Activated T-cell treated with anti-CD3 and anti-CD28 coated beads, Interleukin-2, amount 50 U/mL, for 72 hours (primary cell): ENCODE results near the gene KDM3B. TPM values are rescaled to one million over a fixed set of nuclear protein-coding genes. Genes with fewer than 3 reads are reported as not detected.

Experiments
- ATAC-seq, 2 donors: fragments of 150-1000 bp; cut with Tn5 transposase; replicated peaks in 1 of 2; 2 replicates each; pipeline ENCODE4 v1.10.0; 2021; ENCODE audit warnings: moderate library complexity in 2 of 2, mild to moderate bottlenecking in 1 of 2
- DNase-seq, 2 donors: peaks; one replicate each; pipeline ENCODE4 v3.0.0; 2021 to 2022; ENCODE audit warnings: mixed read lengths in 1 of 2
- H3K27ac Mint-ChIP-seq: one replicate; pipeline ENCODE4 v1.8.0; 2022; ENCODE audit warnings: mild to moderate bottlenecking, moderate library complexity, mixed read lengths
- H3K27me3 Mint-ChIP-seq: one replicate; pipeline ENCODE4 v1.8.0; 2022; ENCODE audit warnings: low read depth, mixed read lengths
- H3K36me3 Mint-ChIP-seq, 2 donors: one replicate each; pipeline ENCODE4 v1.8.0; 2022; ENCODE audit warnings: mixed read lengths in 2 of 2, mild to moderate bottlenecking in 1 of 2; ENCODE audit not compliant: insufficient read depth in 2 of 2
- H3K4me1 Mint-ChIP-seq: one replicate; pipeline ENCODE4 v1.8.0; 2022; ENCODE audit warnings: low read depth, mixed read lengths
- H3K4me3 Mint-ChIP-seq, 2 donors: one replicate each; pipeline ENCODE4 v1.8.0; 2022; ENCODE audit warnings: mild to moderate bottlenecking in 2 of 2, mixed read lengths in 2 of 2, moderate library complexity in 2 of 2
- H3K9me3 Mint-ChIP-seq, 2 donors: one replicate each; pipeline ENCODE4 v1.8.0; 2022; ENCODE audit warnings: mixed read lengths in 2 of 2
- total RNA-seq, 2 donors: library from RNA; stranded (reverse); gene quantifications; one replicate each; pipeline ENCODE4 v1.2.3, GENCODE V29; 2022

Gene KDM3B
- total RNA-seq, 2 donors from 2014 or later, result 59.5 to 67.2 TPM

GRCh38 chr5:138464008-138464387 is 111.5 kb downstream of the KDM3B start:
- Mint-ChIP-seq H3K4me3 (peak overlapping the region; percentile 91 to 94), H3K27me3 (no peaks in the 10 kb centered on the region), H3K36me3 (peaks cover 14 to 20% of the 10 kb centered on the region in 2 donors), H3K27ac (peak overlapping the region; percentile 90), H3K4me1 (peaks cover 54% of the 10 kb centered on the region), H3K9me3 (no peaks in the 10 kb centered on the region)
- DNase-seq, result peak; percentile 95 to 97
- ATAC-seq, result peak; percentile 53 to 56

DNA sequence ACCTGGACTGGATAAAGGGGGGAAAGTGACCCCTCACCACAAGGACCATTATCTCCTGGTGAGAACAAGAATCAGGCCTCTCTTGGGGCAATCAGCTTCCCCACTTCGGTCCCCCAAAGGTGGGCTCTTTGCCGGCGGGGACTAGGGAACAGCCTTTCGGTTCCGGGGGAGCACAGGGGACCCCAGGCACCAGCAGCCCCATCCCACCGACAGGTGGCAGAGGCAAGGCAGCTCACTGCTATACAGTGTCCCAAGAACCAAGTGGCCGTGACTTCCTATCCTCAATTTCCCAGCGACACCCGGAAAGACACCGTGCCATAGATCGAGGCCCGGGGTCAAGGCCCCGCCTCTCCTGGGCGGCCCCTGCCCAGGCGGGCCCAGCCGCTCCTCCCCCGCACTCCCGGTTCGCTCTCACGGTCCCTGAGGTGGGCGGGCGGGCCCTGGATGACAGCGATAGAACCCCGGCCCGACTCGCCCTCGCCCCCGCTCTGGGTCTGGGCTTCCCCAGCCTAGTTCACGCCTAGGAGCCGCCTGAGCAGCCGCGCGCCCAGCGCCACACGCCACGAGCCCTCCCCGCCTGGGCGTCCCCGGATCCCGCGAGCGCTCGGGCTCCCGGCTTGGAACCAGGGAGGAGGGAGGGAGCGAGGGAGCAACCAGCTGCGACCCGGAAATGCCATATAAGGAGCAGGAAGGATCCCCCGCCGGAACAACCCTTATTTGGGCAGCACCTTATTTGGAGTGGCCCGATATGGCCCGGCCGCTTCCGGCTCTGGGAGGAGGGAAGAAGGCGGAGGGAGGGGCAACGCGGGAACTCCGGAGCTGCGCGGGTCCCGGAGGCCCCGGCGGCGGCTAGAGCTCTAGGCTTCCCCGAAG is 112.1 kb downstream of the KDM3B start:
- Mint-ChIP-seq H3K9me3 (no peaks in the 10 kb centered on the region), H3K27ac (peak overlapping the region; percentile 90), H3K27me3 (no peaks in the 10 kb centered on the region), H3K4me1 (peaks cover 48% of the 10 kb centered on the region), H3K36me3 (peaks cover 14 to 20% of the 10 kb centered on the region in 2 donors), H3K4me3 (peak overlapping the region; percentile 91 to 94)
- ATAC-seq (peak; percentile 73 to 74), DNase-seq (peak; percentile 96 to 98)

DNA sequence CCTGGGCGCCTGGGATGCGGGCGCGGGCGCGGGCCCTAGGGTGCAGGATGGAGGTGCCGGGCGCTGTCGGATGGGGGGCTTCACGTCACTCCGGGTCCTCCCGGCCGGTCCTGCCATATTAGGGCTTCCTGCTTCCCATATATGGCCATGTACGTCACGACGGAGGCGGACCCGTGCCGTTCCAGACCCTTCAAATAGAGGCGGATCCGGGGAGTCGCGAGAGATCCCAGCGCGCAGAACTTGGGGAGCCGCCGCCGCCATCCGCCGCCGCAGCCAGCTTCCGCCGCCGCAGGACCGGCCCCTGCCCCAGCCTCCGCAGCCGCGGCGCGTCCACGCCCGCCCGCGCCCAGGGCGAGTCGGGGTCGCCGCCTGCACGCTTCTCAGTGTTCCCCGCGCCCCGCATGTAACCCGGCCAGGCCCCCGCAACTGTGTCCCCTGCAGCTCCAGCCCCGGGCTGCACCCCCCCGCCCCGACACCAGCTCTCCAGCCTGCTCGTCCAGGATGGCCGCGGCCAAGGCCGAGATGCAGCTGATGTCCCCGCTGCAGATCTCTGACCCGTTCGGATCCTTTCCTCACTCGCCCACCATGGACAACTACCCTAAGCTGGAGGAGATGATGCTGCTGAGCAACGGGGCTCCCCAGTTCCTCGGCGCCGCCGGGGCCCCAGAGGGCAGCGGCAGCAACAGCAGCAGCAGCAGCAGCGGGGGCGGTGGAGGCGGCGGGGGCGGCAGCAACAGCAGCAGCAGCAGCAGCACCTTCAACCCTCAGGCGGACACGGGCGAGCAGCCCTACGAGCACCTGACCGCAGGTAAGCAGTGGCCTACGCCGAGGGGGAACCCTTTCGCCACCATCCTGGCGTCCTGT is 113.0 kb downstream of the KDM3B start, which contains the start of gene EGR1:
Gene EGR1 (plus strand): TSS at position 219 of the 864 bp plus-strand sequence. CDS start 283 bp downstream, at position 502.
- H3K4me1 Mint-ChIP-seq, result peaks cover 39% of the 10 kb centered on the region
- H3K9me3 Mint-ChIP-seq, result no peaks in the 10 kb centered on the region
- H3K4me3 Mint-ChIP-seq, result peak within 1 kb of the TSS; percentile 91 to 94
- DNase-seq, result peak; percentile 92 to 94
- H3K36me3 Mint-ChIP-seq, result peaks cover 14 to 20% of the 10 kb centered on the region in 2 donors
- H3K27me3 Mint-ChIP-seq, result no peaks in the 10 kb centered on the region
- peak; percentile 60 to 62 for ATAC-seq
- H3K27ac Mint-ChIP-seq, result peak within 1 kb of the TSS; percentile 90

GRCh38 chr5:138466125-138466899 is 113.8 kb downstream of the KDM3B start:
- H3K27ac Mint-ChIP-seq, result peak overlapping the region; percentile 39
- H3K27me3 Mint-ChIP-seq, result no peaks in the 10 kb centered on the region
- peak overlapping the region; percentile 90 to 91 for H3K4me3 Mint-ChIP-seq
- ATAC-seq (no peak), DNase-seq (no peak)
- no peaks in the 10 kb centered on the region for H3K9me3 Mint-ChIP-seq
- peaks cover 31% of the 10 kb centered on the region for H3K4me1 Mint-ChIP-seq
- H3K36me3 Mint-ChIP-seq, result peaks cover 14 to 20% of the 10 kb centered on the region in 2 donors

- Mint-ChIP-seq H3K4me1 (peaks cover 25% of the 10 kb centered on the region), H3K36me3 (peaks cover 14 to 20% of the 10 kb centered on the region in 2 donors), H3K9me3 (no peaks in the 10 kb centered on the region), H3K27ac (peak overlapping the region; percentile 64), H3K27me3 (no peaks in the 10 kb centered on the region), H3K4me3 (peak overlapping the region; percentile 90 to 91)
- ATAC-seq (no peak), DNase-seq (peak in 1 of 2 donors; percentile 22)
Measured at GRCh38 chr5:138466900-138467710, 114.6 kb downstream of the KDM3B start.

GRCh38 chr5:138467711-138468132 is 115.2 kb downstream of the KDM3B start:
- H3K27ac Mint-ChIP-seq, result no peak overlapping the region
- ATAC-seq (no peak), DNase-seq (no peak)
- no peaks in the 10 kb centered on the region for H3K27me3 Mint-ChIP-seq
- H3K9me3 Mint-ChIP-seq, result no peaks in the 10 kb centered on the region
- peaks cover 25% of the 10 kb centered on the region for H3K4me1 Mint-ChIP-seq
- H3K36me3 Mint-ChIP-seq, result peaks cover 14 to 20% of the 10 kb centered on the region in 2 donors
- H3K4me3 Mint-ChIP-seq, result peak overlapping the region; percentile 90 to 91

GRCh38 chr5:138468133-138468965 is 115.9 kb downstream of the KDM3B start:
- Mint-ChIP-seq H3K9me3 (no peaks in the 10 kb centered on the region), H3K4me3 (peak overlapping the region; percentile 90 to 91), H3K4me1 (peaks cover 25% of the 10 kb centered on the region), H3K27ac (peak overlapping the region; percentile 58), H3K27me3 (no peaks in the 10 kb centered on the region), H3K36me3 (peaks cover 14 to 20% of the 10 kb centered on the region in 2 donors)
- ATAC-seq, result no peak
- DNase-seq, result no peak

DNA sequence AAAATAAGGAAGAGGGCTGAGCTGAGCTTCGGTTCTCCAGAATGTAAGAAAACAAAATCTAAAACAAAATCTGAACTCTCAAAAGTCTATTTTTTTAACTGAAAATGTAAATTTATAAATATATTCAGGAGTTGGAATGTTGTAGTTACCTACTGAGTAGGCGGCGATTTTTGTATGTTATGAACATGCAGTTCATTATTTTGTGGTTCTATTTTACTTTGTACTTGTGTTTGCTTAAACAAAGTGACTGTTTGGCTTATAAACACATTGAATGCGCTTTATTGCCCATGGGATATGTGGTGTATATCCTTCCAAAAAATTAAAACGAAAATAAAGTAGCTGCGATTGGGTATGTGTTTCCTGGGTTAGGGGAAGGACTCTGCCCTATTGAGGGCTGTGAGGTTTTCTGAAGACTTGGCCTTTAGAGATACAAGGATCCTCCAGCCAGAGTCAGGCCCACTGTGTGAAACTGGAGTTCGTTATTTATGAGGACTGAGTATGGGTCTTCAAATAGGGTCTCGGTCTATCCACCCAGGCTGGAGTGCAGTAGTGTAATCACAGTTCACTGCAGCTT is 116.6 kb downstream of the KDM3B start:
- no peak for DNase-seq
- ATAC-seq, result no peak
- Mint-ChIP-seq H3K36me3 (peaks cover 14 to 20% of the 10 kb centered on the region in 2 donors), H3K27me3 (no peaks in the 10 kb centered on the region), H3K9me3 (no peaks in the 10 kb centered on the region), H3K27ac (no peak overlapping the region), H3K4me1 (peaks cover 25% of the 10 kb centered on the region), H3K4me3 (peak overlapping the region; percentile 90 to 91)

GRCh38 chr5:138469540-138470321 is 117.2 kb downstream of the KDM3B start:
- Mint-ChIP-seq H3K36me3 (peaks cover 14 to 20% of the 10 kb centered on the region in 2 donors), H3K9me3 (no peaks in the 10 kb centered on the region), H3K27ac (no peak overlapping the region), H3K4me1 (peaks cover 25% of the 10 kb centered on the region), H3K4me3 (peak overlapping the region in 1 of 2 donors; percentile 14), H3K27me3 (no peaks in the 10 kb centered on the region)
- ATAC-seq, result no peak
- no peak for DNase-seq

- no peak for DNase-seq
- H3K4me3 Mint-ChIP-seq, result no peak overlapping the region
- peaks cover 12 to 19% of the 10 kb centered on the region in 2 donors for H3K36me3 Mint-ChIP-seq
- H3K27ac Mint-ChIP-seq, result no peak overlapping the region
- no peaks in the 10 kb centered on the region for H3K9me3 Mint-ChIP-seq
- no peaks in the 10 kb centered on the region for H3K27me3 Mint-ChIP-seq
- peak in 1 of 2 donors; percentile 3 for ATAC-seq
- peaks cover 25% of the 10 kb centered on the region for H3K4me1 Mint-ChIP-seq
Measured at GRCh38 chr5:138470322-138471051, 118.0 kb downstream of the KDM3B start.
